GM19455 (cell line): ENCODE measurements around the gene MT3.
"Not testable (repeated sequence)": the region's sequence is repeated elsewhere in the genome, so short reads cannot be mapped to it uniquely, and the experiment has no call there.

Experiments used
- ATAC-seq: cut with Tn5 transposase; IDR thresholded peaks from one replicate; pipeline ENCODE4 v1.9.1; 2021; ENCODE audit not compliant: unreplicated experiment

MT3 gene

GRCh38 chr16:56577300-56577625 is 12.1 kb upstream of the MT3 start:
- no peak for ATAC-seq

- no peak for ATAC-seq
These were observed 8.8 kb upstream of the MT3 start for GRCh38 chr16:56580391-56581048.

- not testable (repeated sequence) for ATAC-seq
These were observed 6.4 kb upstream of the MT3 start for GRCh38 chr16:56582911-56583310.

GRCh38 chr16:56583351-56584168 is 5.8 kb upstream of the MT3 start:
- ATAC-seq = no peak

GRCh38 chr16:56584276-56584675 is 5.1 kb upstream of the MT3 start:
- no peak for ATAC-seq

GRCh38 chr16:56588781-56589140 is 567 bp upstream of the MT3 start:
- no peak for ATAC-seq

- no peak for ATAC-seq
These were observed 2.2 kb downstream of the MT3 start for GRCh38 chr16:56591377-56592060.

GRCh38 chr16:56593573-56594291 is 4.4 kb downstream of the MT3 start:
- ATAC-seq = no peak

- ATAC-seq = no peak
These were observed 4.9 kb downstream of the MT3 start for GRCh38 chr16:56594292-56594619.

- no peak for ATAC-seq
These were observed 11.2 kb downstream of the MT3 start for GRCh38 chr16:56600398-56600999.

- no peak for ATAC-seq
These were observed 12.0 kb downstream of the MT3 start for GRCh38 chr16:56601325-56601724.

GRCh38 chr16:56603589-56603988 is 14.3 kb downstream of the MT3 start:
- no peak for ATAC-seq

- ATAC-seq = no peak
These were observed 15.6 kb downstream of the MT3 start for GRCh38 chr16:56604966-56605365.

- no peak for ATAC-seq
These were observed 16.1 kb downstream of the MT3 start for GRCh38 chr16:56605475-56605874.

- ATAC-seq = no peak
These were observed 16.7 kb downstream of the MT3 start for GRCh38 chr16:56606071-56606475.

- ATAC-seq = no peak
These were observed 17.3 kb downstream of the MT3 start for GRCh38 chr16:56606476-56607108.

- ATAC-seq = no peak
These were observed 17.8 kb downstream of the MT3 start for GRCh38 chr16:56607109-56607618.

GRCh38 chr16:56607675-56608042 is 18.3 kb downstream of the MT3 start:
- ATAC-seq = no peak

GRCh38 chr16:56608043-56608875 is 18.9 kb downstream of the MT3 start, which contains the start of gene MT2A:
Gene MT2A, plus strand, starts transcription at chr16:56608584. Its CDS starts 72 bp downstream, at chr16:56608656.
- ATAC-seq = peak; percentile 91
